Panc1 (cell line): ENCODE data around the gene UBP1. TPM values are rescaled to one million over a fixed set of nuclear protein-coding genes. Genes with fewer than 3 reads are reported as not detected.

ENCODE experiments used
- ATAC-seq: fragments of 200-7000 bp; cut with Tn5 transposase; 2 replicates; pipeline ENCODE4 v1.9.1; 2020; ENCODE audit warnings: mild to moderate bottlenecking, moderate library complexity
- BruUV-seq: library from RNA; stranded (reverse); fragments of 400-500 nt; replicated peaks from 2 replicates; lab custom pipeline; 2021; lab: Mats Ljungman, UMichigan
- CTCF ChIA-PET: fragments of 300-600 bp; sonication (Branson Sonifier 250); formaldehyde crosslinking; loops from one replicate; lab custom pipeline; 2022; ENCODE audit warnings: antibody characterized with exemption; lab: Charles Lee
- POLR2A ChIA-PET: fragments of 300-600 bp; sonication (Branson Sonifier 250); formaldehyde crosslinking; loops from one replicate; lab custom pipeline; 2022; ENCODE audit warnings: antibody characterized with exemption; lab: Charles Lee
- DNase-seq: peaks from one replicate; pipeline ENCODE4 v3.0.0-alpha.2; 2010; ENCODE audit warnings: low read depth, low spot score
- H3K27ac ChIP-seq: 2 replicates; pipeline ENCODE4 v1.5.1; 2011; ENCODE audit warnings: mild to moderate bottlenecking, low read length, inconsistent platforms
- H3K27me3 ChIP-seq: fragments of 200-500 bp; sonication (Bioruptor generic); 2 replicates; pipeline ENCODE4 v1.6.0; 2014; ENCODE audit warnings: low read length, inconsistent platforms; ENCODE audit not compliant: control insufficient read depth, insufficient read depth
- H3K36me3 ChIP-seq: fragments of 200-500 bp; sonication (Bioruptor generic); 2 replicates; pipeline ENCODE4 v1.5.1; 2014; ENCODE audit warnings: inconsistent platforms, mild to moderate bottlenecking, low read length, moderate library complexity; ENCODE audit not compliant: control insufficient read depth, insufficient read depth
- H3K4me1 ChIP-seq: 2 replicates; pipeline ENCODE4 v1.5.1; 2011; ENCODE audit warnings: inconsistent platforms, mild to moderate bottlenecking, low read length, moderate library complexity; ENCODE audit not compliant: control insufficient read depth, insufficient read depth
- H3K4me3 ChIP-seq, 2 experiments: 2 replicates each; pipeline ENCODE4 v1.5.1; 2011 to 2012; ENCODE audit warnings: low read depth in 2 of 2, low read length in 2 of 2, mild to moderate bottlenecking in 2 of 2, inconsistent platforms in 1 of 2, moderate library complexity in 1 of 2
- H3K9me3 ChIP-seq: fragments of 200-500 bp; sonication (Bioruptor generic); 2 replicates; pipeline ENCODE4 v1.5.1; 2014; ENCODE audit warnings: low read depth, mild to moderate bottlenecking, inconsistent platforms, low read length, moderate library complexity; ENCODE audit not compliant: control insufficient read depth, insufficient read depth
- POLR2AphosphoS5 ChIP-seq: IDR thresholded peaks from 2 replicates; pipeline ENCODE4 v1.6.1; 2012; ENCODE audit warnings: mild to moderate bottlenecking, low read depth, low read length, moderate library complexity
- SIN3A ChIP-seq: IDR thresholded peaks from 2 replicates; pipeline ENCODE4 v1.6.1; 2012; ENCODE audit warnings: low read depth, mild to moderate bottlenecking, low read length, moderate library complexity, borderline replicate concordance; ENCODE audit not compliant: insufficient read depth
- TCF7L2 ChIP-seq: IDR thresholded peaks from 2 replicates; pipeline ENCODE4 v1.6.1; 2011; ENCODE audit warnings: mild to moderate bottlenecking, low read depth, low read length, inconsistent platforms
- in situ Hi-C: cut with HindIII; loops from 2 replicates; pipeline ENCODE4 v1.10.0; 2016; ENCODE audit warnings: low sequenced_read_pairs, low pct_unique_long_range_greater_than_20kb
- intact Hi-C: fragments of 100-400 bp; cut with micrococcal nuclease; formaldehyde crosslinking; loops from one replicate; pipeline ENCODE4 v1.10.0; 2022; ENCODE audit not compliant: unreplicated experiment
- total RNA-seq: library from RNA; stranded (reverse); gene quantifications from one replicate; pipeline ENCODE4 v1.2.1, GENCODE V29; 2021; ENCODE audit not compliant: unreplicated experiment
- TF ChIP-seq, protein P1 (sequence below), 2 experiments: IDR thresholded peaks; 2 replicates each; pipeline ENCODE4 v1.6.1; 2011 to 2012; ENCODE audit warnings: low read depth in 2 of 2, control low read depth in 1 of 2, low read length in 1 of 2, mild to moderate bottlenecking in 1 of 2, moderate library complexity in 1 of 2; ENCODE audit not compliant: insufficient read depth in 1 of 2
- TF ChIP-seq, protein P2 (sequence below): fragments of 450-650 bp; IDR thresholded peaks from 2 replicates; pipeline ENCODE4 v1.5.1; 2017; ENCODE audit warnings: mild to moderate bottlenecking

The UBP1 gene
- total RNA-seq, 1 experiment from 2014 or later, result 62.4 TPM

DNA sequence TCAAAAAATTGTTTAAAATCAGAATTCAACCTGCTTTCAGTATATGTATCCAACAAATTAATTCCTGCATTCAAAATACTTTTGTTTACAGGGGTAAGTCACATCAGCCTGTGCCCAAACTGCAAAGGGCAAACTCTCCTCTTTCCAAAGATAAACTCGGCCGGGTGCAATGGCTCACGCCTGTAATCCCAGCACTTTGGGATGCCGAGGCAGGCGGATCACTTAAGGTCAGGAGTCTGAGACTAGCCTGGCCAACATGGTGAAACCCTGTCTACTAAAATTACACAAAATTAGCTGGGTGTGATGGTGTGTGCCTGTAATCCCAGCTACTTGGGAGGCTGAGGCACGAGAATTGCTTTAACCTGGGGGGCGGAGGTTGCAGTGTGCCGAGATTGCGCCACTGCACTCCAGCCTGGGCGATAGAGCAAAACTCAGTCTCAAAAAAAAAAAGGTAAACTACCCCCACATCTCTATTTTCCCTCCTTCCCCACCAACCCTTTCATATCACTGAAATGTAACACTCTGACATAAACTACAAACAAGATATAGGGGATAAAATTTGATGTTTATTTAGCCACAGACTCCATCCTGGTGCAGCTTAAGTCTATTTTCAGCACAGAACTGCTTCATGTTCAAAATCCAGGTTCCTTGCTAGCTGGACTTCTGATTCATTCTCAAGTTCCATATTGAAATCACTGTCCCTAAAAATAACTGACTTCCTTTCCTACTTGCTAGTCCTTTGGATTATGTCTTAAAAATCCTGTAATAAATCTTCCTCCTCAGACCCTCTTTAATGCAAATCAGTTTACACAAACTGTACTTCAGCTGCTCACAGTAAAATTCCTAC lies 15.4 kb downstream of the UBP1 start:
- BruUV-seq, result no TSS peak
- CTCF ChIA-PET, result no interaction called here
- no peaks in the 10 kb centered on the region for H3K27me3 ChIP-seq
- intact Hi-C loops (no loop called here), in situ Hi-C loops (no loop called here)
- no peak overlapping the region for H3K27ac ChIP-seq
- no peak overlapping the region for H3K4me3 ChIP-seq
- H3K4me1 ChIP-seq, result peaks cover 11% of the 10 kb centered on the region
- POLR2A ChIA-PET, result no interaction called here
- DNase-seq, result no peak
- TF ChIP-seq, protein P1, sequence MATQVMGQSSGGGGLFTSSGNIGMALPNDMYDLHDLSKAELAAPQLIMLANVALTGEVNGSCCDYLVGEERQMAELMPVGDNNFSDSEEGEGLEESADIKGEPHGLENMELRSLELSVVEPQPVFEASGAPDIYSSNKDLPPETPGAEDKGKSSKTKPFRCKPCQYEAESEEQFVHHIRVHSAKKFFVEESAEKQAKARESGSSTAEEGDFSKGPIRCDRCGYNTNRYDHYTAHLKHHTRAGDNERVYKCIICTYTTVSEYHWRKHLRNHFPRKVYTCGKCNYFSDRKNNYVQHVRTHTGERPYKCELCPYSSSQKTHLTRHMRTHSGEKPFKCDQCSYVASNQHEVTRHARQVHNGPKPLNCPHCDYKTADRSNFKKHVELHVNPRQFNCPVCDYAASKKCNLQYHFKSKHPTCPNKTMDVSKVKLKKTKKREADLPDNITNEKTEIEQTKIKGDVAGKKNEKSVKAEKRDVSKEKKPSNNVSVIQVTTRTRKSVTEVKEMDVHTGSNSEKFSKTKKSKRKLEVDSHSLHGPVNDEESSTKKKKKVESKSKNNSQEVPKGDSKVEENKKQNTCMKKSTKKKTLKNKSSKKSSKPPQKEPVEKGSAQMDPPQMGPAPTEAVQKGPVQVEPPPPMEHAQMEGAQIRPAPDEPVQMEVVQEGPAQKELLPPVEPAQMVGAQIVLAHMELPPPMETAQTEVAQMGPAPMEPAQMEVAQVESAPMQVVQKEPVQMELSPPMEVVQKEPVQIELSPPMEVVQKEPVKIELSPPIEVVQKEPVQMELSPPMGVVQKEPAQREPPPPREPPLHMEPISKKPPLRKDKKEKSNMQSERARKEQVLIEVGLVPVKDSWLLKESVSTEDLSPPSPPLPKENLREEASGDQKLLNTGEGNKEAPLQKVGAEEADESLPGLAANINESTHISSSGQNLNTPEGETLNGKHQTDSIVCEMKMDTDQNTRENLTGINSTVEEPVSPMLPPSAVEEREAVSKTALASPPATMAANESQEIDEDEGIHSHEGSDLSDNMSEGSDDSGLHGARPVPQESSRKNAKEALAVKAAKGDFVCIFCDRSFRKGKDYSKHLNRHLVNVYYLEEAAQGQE (IDR thresholded peaks at IDR 0.05; ENCODE audit: insufficient read depth in 1 of 2, low read depth in 2 of 2, low read length in 1 of 2), result no peak
- TF ChIP-seq, protein P2, sequence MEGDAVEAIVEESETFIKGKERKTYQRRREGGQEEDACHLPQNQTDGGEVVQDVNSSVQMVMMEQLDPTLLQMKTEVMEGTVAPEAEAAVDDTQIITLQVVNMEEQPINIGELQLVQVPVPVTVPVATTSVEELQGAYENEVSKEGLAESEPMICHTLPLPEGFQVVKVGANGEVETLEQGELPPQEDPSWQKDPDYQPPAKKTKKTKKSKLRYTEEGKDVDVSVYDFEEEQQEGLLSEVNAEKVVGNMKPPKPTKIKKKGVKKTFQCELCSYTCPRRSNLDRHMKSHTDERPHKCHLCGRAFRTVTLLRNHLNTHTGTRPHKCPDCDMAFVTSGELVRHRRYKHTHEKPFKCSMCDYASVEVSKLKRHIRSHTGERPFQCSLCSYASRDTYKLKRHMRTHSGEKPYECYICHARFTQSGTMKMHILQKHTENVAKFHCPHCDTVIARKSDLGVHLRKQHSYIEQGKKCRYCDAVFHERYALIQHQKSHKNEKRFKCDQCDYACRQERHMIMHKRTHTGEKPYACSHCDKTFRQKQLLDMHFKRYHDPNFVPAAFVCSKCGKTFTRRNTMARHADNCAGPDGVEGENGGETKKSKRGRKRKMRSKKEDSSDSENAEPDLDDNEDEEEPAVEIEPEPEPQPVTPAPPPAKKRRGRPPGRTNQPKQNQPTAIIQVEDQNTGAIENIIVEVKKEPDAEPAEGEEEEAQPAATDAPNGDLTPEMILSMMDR, result no peak
- no peak for TF ChIP-seq TCF7L2
- TF ChIP-seq POLR2AphosphoS5, result no peak
- no peak for TF ChIP-seq SIN3A
- ATAC-seq, result no peak
- no peaks in the 10 kb centered on the region for H3K36me3 ChIP-seq
- no peaks in the 10 kb centered on the region for H3K9me3 ChIP-seq

DNA sequence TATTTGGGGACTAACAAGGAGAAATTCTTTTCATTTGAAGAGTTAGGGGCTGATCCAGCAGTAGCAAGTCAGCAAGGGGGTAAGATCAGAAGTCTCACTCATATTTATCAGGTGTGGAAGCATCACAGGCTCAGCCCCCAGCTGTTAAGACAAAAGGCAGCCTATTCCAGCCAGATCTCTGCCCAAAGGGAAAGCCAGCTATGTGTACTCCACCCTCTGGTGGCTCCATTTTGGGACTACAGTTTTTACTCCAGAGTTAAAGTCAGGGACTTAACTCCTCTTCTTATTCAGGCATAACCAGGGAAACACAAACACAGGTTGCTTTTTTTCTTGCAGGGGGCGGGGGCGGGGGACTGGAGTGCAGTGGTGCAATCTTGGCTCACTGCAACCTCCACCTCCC lies 19.2 kb downstream of the UBP1 start:
- no peaks in the 10 kb centered on the region; the same call in 1 of the 2 replicates for H3K36me3 ChIP-seq
- intact Hi-C loops, result no loop called here
- no TSS peak for BruUV-seq
- H3K27me3 ChIP-seq, result no peaks in the 10 kb centered on the region
- no peak overlapping the region for H3K4me3 ChIP-seq
- in situ Hi-C loops, result no loop called here
- H3K9me3 ChIP-seq, result no peaks in the 10 kb centered on the region
- TF ChIP-seq POLR2AphosphoS5, result no peak
- TF ChIP-seq, protein P2, result no peak
- no peaks in the 10 kb centered on the region; the same call in 1 of the 2 replicates for H3K4me1 ChIP-seq
- ATAC-seq, result no peak
- no peak overlapping the region for H3K27ac ChIP-seq
- ChIA-PET POLR2A (no interaction called here), CTCF (no interaction called here)
- no peak for DNase-seq
